Endodermal cell (in vitro differentiated cells): ENCODE measurements around the gene RSU1. TPM values are rescaled to one million over a fixed set of nuclear protein-coding genes. Genes with fewer than 3 reads are reported as not detected.

Experiments
- DNase-seq: peaks from one replicate; pipeline ENCODE4 v3.0.0-alpha.2; 2017
- H3K27ac ChIP-seq: 2 replicates; pipeline ENCODE4 v1.5.1; 2013; ENCODE audit warnings: mild to moderate bottlenecking, low read depth, low read length, moderate library complexity
- H3K27me3 ChIP-seq: 2 replicates; pipeline ENCODE4 v1.6.1; 2013; ENCODE audit warnings: mild to moderate bottlenecking, low read length, moderate library complexity; ENCODE audit not compliant: insufficient read depth, control insufficient read depth, poor library complexity, severe bottlenecking
- H3K36me3 ChIP-seq: 2 replicates; pipeline ENCODE4 v1.7.0; 2013; ENCODE audit warnings: mild to moderate bottlenecking, low read length, moderate library complexity; ENCODE audit not compliant: control insufficient read depth, insufficient read depth
- H3K4me1 ChIP-seq: one replicate; pipeline ENCODE4 v1.7.0; 2013; ENCODE audit warnings: low read length; ENCODE audit not compliant: control insufficient read depth, insufficient read depth
- H3K4me3 ChIP-seq: 2 replicates; pipeline ENCODE4 v1.5.1; 2013; ENCODE audit warnings: mild to moderate bottlenecking, low read length, moderate library complexity
- H3K9ac ChIP-seq: 2 replicates; pipeline ENCODE4 v1.6.1; 2013; ENCODE audit warnings: mild to moderate bottlenecking, low read length, moderate library complexity; ENCODE audit not compliant: poor library complexity, severe bottlenecking; ENCODE audit errors: extremely low read depth
- H3K9me3 ChIP-seq: 2 replicates; pipeline ENCODE4 v1.6.1; 2013; ENCODE audit warnings: mild to moderate bottlenecking, low read length, moderate library complexity; ENCODE audit not compliant: control insufficient read depth
- H3K27ac Mint-ChIP-seq: 2 replicates; pipeline ENCODE4 v1.8.0; 2020; ENCODE audit warnings: mixed read lengths
- H3K27me3 Mint-ChIP-seq: 2 replicates; pipeline ENCODE4 v1.8.0; 2021; ENCODE audit warnings: mild to moderate bottlenecking, mixed read lengths; ENCODE audit not compliant: insufficient read depth
- H3K36me3 Mint-ChIP-seq: 2 replicates; pipeline ENCODE4 v1.8.0; 2020; ENCODE audit warnings: low read depth, mixed read lengths
- H3K4me1 Mint-ChIP-seq: 2 replicates; pipeline ENCODE4 v1.8.0; 2020; ENCODE audit warnings: mixed read lengths
- H3K4me3 Mint-ChIP-seq: 2 replicates; pipeline ENCODE4 v1.8.0; 2020; ENCODE audit warnings: mild to moderate bottlenecking, moderate library complexity, mixed read lengths
- H3K9me3 Mint-ChIP-seq: 2 replicates; pipeline ENCODE4 v1.8.0; 2020; ENCODE audit warnings: mild to moderate bottlenecking, mixed read lengths
- CTCF ChIP-seq: fragments of 200-600 bp; sonication (generic); conservative IDR thresholded peaks from 2 replicates; pipeline ENCODE4 v1.5.0; 2021; ENCODE audit warnings: antibody characterized with exemption, mild to moderate bottlenecking
- WGBS, 2 experiments: methylation state at CpG; one replicate each; pipeline versions ENCODE4 v1.1.5 to v1.1.7; 2013; ENCODE audit warnings: missing lambda C conversion rate in 2 of 2, mixed read lengths in 1 of 2; ENCODE audit not compliant: insufficient coverage in 1 of 2, insufficient read length in 1 of 2; 5-methylcytosine and 5-hydroxymethylcytosine counted together
- total RNA-seq, 2 donors: library from RNA; stranded (reverse); fragmentation: NEBNext Ultra II Directional in 1 of 2; extraction: Animal tissue kit (Norgen Biotek cat#: 25700) in 1 of 2; gene quantifications; 2 replicates in 1 of 2; 3 replicates in 1 of 2; pipeline ENCODE4 v1.2.1, GENCODE V29; 2021

Gene RSU1
- total RNA-seq, 2 donors from 2014 or later: 39.5 to 46.4 TPM

GRCh38 chr10:16843252-16843870 is 26.1 kb upstream of the RSU1 start:
- H3K36me3 Mint-ChIP-seq: no peaks in the 10 kb centered on the region

GRCh38 chr10:16835228-16835627 is 18.0 kb upstream of the RSU1 start:
- H3K4me1 Mint-ChIP-seq: no peaks in the 10 kb centered on the region
- H3K36me3 ChIP-seq: no peaks in the 10 kb centered on the region
- 82% methylated on average over 8 of the region's 8 CpGs for WGBS, 2 experiments
- H3K4me3 ChIP-seq: no peak overlapping the region
- no peaks in the 10 kb centered on the region for H3K9me3 ChIP-seq
- no peak overlapping the region for H3K27ac Mint-ChIP-seq
- H3K27me3 Mint-ChIP-seq: no peaks in the 10 kb centered on the region
- no peak overlapping the region for H3K9ac ChIP-seq
- no peaks in the 10 kb centered on the region for H3K9me3 Mint-ChIP-seq
- no peak for TF ChIP-seq CTCF
- no peaks in the 10 kb centered on the region for H3K27me3 ChIP-seq
- DNase-seq: no peak
- no peaks in the 10 kb centered on the region for H3K4me1 ChIP-seq
- no peak overlapping the region for H3K4me3 Mint-ChIP-seq
- H3K27ac ChIP-seq: no peak overlapping the region
- no peaks in the 10 kb centered on the region for H3K36me3 Mint-ChIP-seq

More at GRCh38 chr10:16843252-16843870, 26.1 kb upstream of the RSU1 start:
- H3K9ac ChIP-seq: no peak overlapping the region
- no peaks in the 10 kb centered on the region for H3K36me3 ChIP-seq
- no peak overlapping the region for H3K4me3 ChIP-seq
- Mint-ChIP-seq H3K4me1 (no peaks in the 10 kb centered on the region), H3K9me3 (no peaks in the 10 kb centered on the region), H3K27me3 (no peaks in the 10 kb centered on the region), H3K27ac (no peak overlapping the region), H3K4me3 (no peak overlapping the region)
- 27 to 29% methylated on average over 1 of the region's 1 CpG for WGBS, 2 experiments
- no peak overlapping the region for H3K27ac ChIP-seq
- H3K9me3 ChIP-seq: no peaks in the 10 kb centered on the region
- H3K27me3 ChIP-seq: no peaks in the 10 kb centered on the region
- DNase-seq: no peak
- peak; percentile 81 for TF ChIP-seq CTCF
- no peaks in the 10 kb centered on the region for H3K4me1 ChIP-seq

DNA sequence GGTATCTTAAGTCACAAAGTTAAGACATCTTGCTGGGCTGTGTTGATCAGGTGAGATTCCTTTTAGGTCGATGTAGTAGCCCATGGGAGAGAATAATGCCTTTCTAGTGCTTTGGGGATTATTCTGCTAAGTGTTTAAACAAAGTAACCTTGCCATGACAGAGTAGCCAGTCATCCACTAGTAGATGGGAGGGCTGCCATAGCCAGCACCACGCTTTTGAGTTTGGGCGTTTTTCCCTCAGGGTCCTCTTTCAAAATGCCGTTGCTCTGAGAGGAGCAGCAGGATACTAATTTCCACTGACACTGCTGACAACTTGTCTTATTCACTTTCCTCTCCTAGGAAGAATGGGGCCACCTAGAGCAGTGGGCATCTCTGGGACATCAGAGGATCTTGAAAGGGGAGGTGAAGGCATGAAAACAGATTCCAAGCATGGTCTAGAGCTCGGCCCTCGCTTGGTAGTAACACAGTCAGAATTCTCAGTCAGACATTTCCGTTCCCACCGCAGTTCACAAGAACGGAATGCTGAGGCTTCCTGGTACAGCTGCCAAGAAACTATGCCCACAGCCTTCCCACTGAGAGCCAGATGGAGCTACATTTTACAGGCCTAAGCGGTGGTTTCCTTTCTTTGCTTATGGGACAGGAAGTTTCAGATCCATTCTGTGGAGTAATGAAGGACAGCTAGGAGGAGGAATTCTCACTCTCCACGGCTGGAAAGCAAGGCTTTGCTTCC is 15.3 kb upstream of the RSU1 start:
- WGBS, 2 experiments: 84 to 88% methylated on average over 8 to 11 of the region's 11 CpGs
- no peaks in the 10 kb centered on the region for H3K36me3 Mint-ChIP-seq
- H3K27ac Mint-ChIP-seq: no peak overlapping the region

More for the DNA sequence above, 15.3 kb upstream of the RSU1 start:
- DNase-seq: no peak
- Mint-ChIP-seq H3K9me3 (no peaks in the 10 kb centered on the region), H3K4me1 (no peaks in the 10 kb centered on the region), H3K27me3 (no peaks in the 10 kb centered on the region), H3K4me3 (no peak overlapping the region)
- no peaks in the 10 kb centered on the region for H3K4me1 ChIP-seq
- no peak overlapping the region for H3K27ac ChIP-seq
- H3K4me3 ChIP-seq: no peak overlapping the region
- no peak overlapping the region for H3K9ac ChIP-seq
- no peaks in the 10 kb centered on the region for H3K36me3 ChIP-seq
- H3K9me3 ChIP-seq: no peaks in the 10 kb centered on the region
- H3K27me3 ChIP-seq: no peaks in the 10 kb centered on the region
- no peak for TF ChIP-seq CTCF
